Stomach (tissue), 4 donors: ENCODE data around the gene PPP2R5D.

Experiments
- EP300 ChIP-seq: sonication (generic); formaldehyde crosslinking; IDR thresholded peaks from one replicate; pipeline ENCODE4 v1.6.1; 2017; ENCODE audit warnings: antibody characterized with exemption
- POLR2A ChIP-seq, 4 donors: fragments of 450-650 bp; IDR thresholded peaks; one replicate each; pipeline ENCODE4 v1.6.1; 2016; ENCODE audit warnings: antibody characterized with exemption in 4 of 4, control low read depth in 2 of 4, mild to moderate bottlenecking in 1 of 4, moderate library complexity in 1 of 4

DNA sequence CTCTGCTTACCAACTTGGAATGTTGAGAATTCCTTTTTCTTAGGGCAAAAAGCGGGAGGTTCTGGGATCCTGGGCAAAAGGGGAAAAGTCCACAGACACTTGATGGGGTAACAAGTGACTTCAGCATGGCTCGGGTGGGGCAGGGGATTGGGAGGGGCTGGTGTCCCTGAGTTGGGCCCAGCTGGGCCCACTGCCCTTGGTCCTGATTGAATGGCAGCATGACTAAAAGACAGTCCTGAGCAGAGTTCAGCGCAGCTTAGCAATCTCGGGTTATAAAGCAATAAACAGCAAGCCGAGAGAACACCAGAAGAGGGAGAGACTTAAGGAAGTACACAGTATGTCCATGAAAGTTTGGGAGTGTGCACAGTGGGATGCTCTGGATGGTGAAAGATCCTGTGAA is 5.6 kb downstream of the PPP2R5D start:
- TF ChIP-seq EP300 (no peak), POLR2A (IDR thresholded peaks at IDR 0.05) (no peak)
